Omental fat pad (tissue), 4 donors: Measurements from ENCODE around the gene ZP1. TPM values are rescaled to one million over a fixed set of nuclear protein-coding genes. Genes with fewer than 3 reads are reported as not detected.

Source experiments
- ATAC-seq: fragments of 150-250 bp; one replicate; pipeline ENCODE4 v1.9.1; 2016; ENCODE audit warnings: mild to moderate bottlenecking, moderate library complexity; ENCODE audit not compliant: low FRiP score
- DNase-seq: peaks from one replicate; pipeline ENCODE4 v3.0.0-alpha.2; 2019; ENCODE audit warnings: low spot score
- CTCF ChIP-seq, 3 donors: fragments of 450-650 bp; IDR thresholded peaks; one replicate each; pipeline ENCODE4 v1.5.1; 2016 to 2017; ENCODE audit warnings: antibody characterized with exemption in 3 of 3, mild to moderate bottlenecking in 3 of 3, moderate library complexity in 2 of 3
- total RNA-seq, 4 donors: library from RNA; depleted of rRNA; stranded (reverse); fragments of >200 nt; gene quantifications; one replicate each; pipeline ENCODE4 v1.1.0, GENCODE V29; 2016

ZP1 gene
- total RNA-seq, 4 donors from 2014 or later = 2.2 to 3.0 TPM; not detected in 2

GRCh38 chr11:60870733-60871377, 3.5 kb downstream of the ZP1 start:
- ATAC-seq (no peak), DNase-seq (no peak)
- no peak for TF ChIP-seq CTCF (IDR thresholded peaks at IDR 0.05)

- DNase-seq = no peak
- no peak for ATAC-seq
- no peak for TF ChIP-seq CTCF (IDR thresholded peaks at IDR 0.05)
These were observed 4.2 kb downstream of the ZP1 start for GRCh38 chr11:60871378-60872061.

- no peak for DNase-seq
- no peak for TF ChIP-seq CTCF (IDR thresholded peaks at IDR 0.05)
- no peak for ATAC-seq
These were observed 5.0 kb downstream of the ZP1 start for GRCh38 chr11:60872124-60872960.

- ATAC-seq (no peak), DNase-seq (no peak)
- no peak for TF ChIP-seq CTCF (IDR thresholded peaks at IDR 0.05)
These were observed 5.7 kb downstream of the ZP1 start for GRCh38 chr11:60872961-60873524.

GRCh38 chr11:60873533-60873932, 6.2 kb downstream of the ZP1 start:
- ATAC-seq = no peak
- DNase-seq = no peak
- no peak for TF ChIP-seq CTCF (IDR thresholded peaks at IDR 0.05)

GRCh38 chr11:60874421-60875365, 7.4 kb downstream of the ZP1 start:
- no peak for DNase-seq
- no peak for ATAC-seq
- no peak for TF ChIP-seq CTCF (IDR thresholded peaks at IDR 0.05)
